Liver (tissue), 9 donors: ENCODE results near the gene TPPP. TPM values are rescaled to one million over a fixed set of nuclear protein-coding genes. Genes with fewer than 3 reads are reported as not detected.

Experiments
- DNase-seq: peaks from one replicate; pipeline ENCODE4 v3.0.0-alpha.2; 2017; ENCODE audit warnings: low spot score
- H3K27ac ChIP-seq, 2 donors: one replicate each; pipeline ENCODE4 v1.7.0; 2013; ENCODE audit warnings: inconsistent platforms in 2 of 2, low read length in 2 of 2, control low read depth in 1 of 2, low read depth in 1 of 2, mild to moderate bottlenecking in 1 of 2
- H3K27me3 ChIP-seq, 4 donors: one replicate each; pipeline versions ENCODE4 v1.6.1 to v1.7.0; 2013; ENCODE audit warnings: low read length in 3 of 4, inconsistent platforms in 1 of 4, mild to moderate bottlenecking in 1 of 4, moderate library complexity in 1 of 4; ENCODE audit not compliant: control insufficient read depth in 4 of 4, insufficient read depth in 4 of 4
- H3K36me3 ChIP-seq, 4 donors: one replicate each; pipeline versions ENCODE4 v1.6.1 to v1.7.0; 2013; ENCODE audit warnings: low read length in 3 of 4, mild to moderate bottlenecking in 3 of 4, low read depth in 1 of 4, moderate library complexity in 1 of 4; ENCODE audit not compliant: control insufficient read depth in 4 of 4, insufficient read depth in 3 of 4
- H3K4me1 ChIP-seq, 4 donors: one replicate each; pipeline versions ENCODE4 v1.6.1 to v1.7.0; 2013; ENCODE audit warnings: low read length in 3 of 4, mild to moderate bottlenecking in 3 of 4, moderate library complexity in 1 of 4; ENCODE audit not compliant: control insufficient read depth in 4 of 4, insufficient read depth in 4 of 4
- H3K4me3 ChIP-seq, 3 donors: one replicate each; pipeline versions ENCODE4 v1.6.1 to v1.7.0; 2013; ENCODE audit warnings: low read length in 3 of 3, control low read depth in 1 of 3, low read depth in 1 of 3, mild to moderate bottlenecking in 1 of 3
- H3K9ac ChIP-seq, 2 donors: one replicate each; pipeline ENCODE4 v1.7.0; 2013; ENCODE audit warnings: low read length in 2 of 2, mild to moderate bottlenecking in 2 of 2, moderate library complexity in 2 of 2, control low read depth in 1 of 2, low read depth in 1 of 2
- H3K9me3 ChIP-seq, 4 donors: one replicate each; pipeline versions ENCODE4 v1.6.1 to v1.7.0; 2013; ENCODE audit warnings: low read length in 3 of 4; ENCODE audit not compliant: control insufficient read depth in 4 of 4
- EGR1 ChIP-seq, 2 donors: IDR thresholded peaks; 2 replicates each; pipeline ENCODE4 v1.6.1; 2016 to 2018; ENCODE audit warnings: antibody characterized with exemption in 2 of 2, low read depth in 2 of 2
- FOXA1 ChIP-seq: IDR thresholded peaks from 2 replicates; pipeline ENCODE4 v1.6.1; 2016; ENCODE audit warnings: antibody characterized with exemption
- FOXA2 ChIP-seq: IDR thresholded peaks from 2 replicates; pipeline ENCODE4 v1.6.1; 2016; ENCODE audit warnings: antibody characterized with exemption
- GABPA ChIP-seq, 2 donors: IDR thresholded peaks in 1 of 2; conservative IDR thresholded peaks in 1 of 2; 2 replicates each; pipeline ENCODE4 v1.6.1; 2016; ENCODE audit warnings: antibody characterized with exemption in 2 of 2, mild to moderate bottlenecking in 1 of 2, moderate library complexity in 1 of 2
- HNF4G ChIP-seq: IDR thresholded peaks from 2 replicates; pipeline ENCODE4 v1.6.1; 2016; ENCODE audit warnings: antibody characterized with exemption
- JUND ChIP-seq, 2 donors: IDR thresholded peaks; 2 replicates each; pipeline ENCODE4 v1.6.1; 2016; ENCODE audit warnings: antibody characterized with exemption in 2 of 2
- NR2F2 ChIP-seq: IDR thresholded peaks from 2 replicates; pipeline ENCODE4 v1.6.1; 2016; ENCODE audit warnings: antibody characterized with exemption
- RAD21 ChIP-seq, 2 donors: IDR thresholded peaks; 2 replicates each; pipeline ENCODE4 v1.6.1; 2016; ENCODE audit warnings: antibody characterized with exemption in 2 of 2, mild to moderate bottlenecking in 2 of 2
- RXRA ChIP-seq, 2 donors: IDR thresholded peaks; 2 replicates each; pipeline ENCODE4 v1.6.1; 2017 to 2018; ENCODE audit warnings: antibody characterized with exemption in 2 of 2, mild to moderate bottlenecking in 1 of 2
- SP1 ChIP-seq: IDR thresholded peaks from 2 replicates; pipeline ENCODE4 v1.6.1; 2018; ENCODE audit warnings: antibody characterized with exemption, mild to moderate bottlenecking
- TAF1 ChIP-seq: conservative IDR thresholded peaks from 2 replicates; pipeline ENCODE4 v1.6.1; 2016; ENCODE audit warnings: antibody characterized with exemption, mild to moderate bottlenecking
- YY1 ChIP-seq: IDR thresholded peaks from 2 replicates; pipeline ENCODE4 v1.6.1; 2016; ENCODE audit warnings: antibody characterized with exemption, mild to moderate bottlenecking
- WGBS: extraction: QIAGEN DNeasy Blood & Tissue Kit; methylation state at CpG from one replicate; pipeline ENCODE4 v1.1.7; 2013; 5-methylcytosine and 5-hydroxymethylcytosine counted together
- polyA plus RNA-seq, 2 donors: library from polyadenylated mRNA; stranded (reverse) in 1 of 2; unstranded in 1 of 2; fragments of 200-250 nt in 1 of 2; fragments of >200 nt in 1 of 2; fragmentation: Nextera tagmentation in 1 of 2; extraction: Ambion mirVana in 1 of 2; gene quantifications; one replicate each; pipeline versions ENCODE4 v1.2.1 to v1.2.3, GENCODE V29; 2013 to 2015
- total RNA-seq, 2 donors: library from RNA; depleted of rRNA; stranded (reverse); fragments of >200 nt; gene quantifications; one replicate each; pipeline ENCODE4 v1.2.3, GENCODE V29; 2014
- TF ChIP-seq, protein P1 (sequence below): fragments of 150-350 bp; IDR thresholded peaks from 2 replicates; pipeline ENCODE4 v1.5.1; 2017; ENCODE audit warnings: improper control_type of control experiment, low read depth, low read length; ENCODE audit not compliant: missing input control
- TF ChIP-seq, protein P2 (sequence below): IDR thresholded peaks from 2 replicates; pipeline ENCODE4 v1.6.1; 2016; ENCODE audit warnings: antibody characterized with exemption
- TF ChIP-seq, protein P3 (sequence below): IDR thresholded peaks from 2 replicates; pipeline ENCODE4 v1.6.1; 2016; ENCODE audit warnings: antibody characterized with exemption
- TF ChIP-seq, protein P4 (sequence below): IDR thresholded peaks from 2 replicates; pipeline ENCODE4 v1.6.1; 2016; ENCODE audit warnings: antibody characterized with exemption, mild to moderate bottlenecking
- TF ChIP-seq, protein P5 (sequence below): IDR thresholded peaks from 2 replicates; pipeline ENCODE4 v1.6.1; 2016; ENCODE audit warnings: antibody characterized with exemption
- donor health status: healthy.
- donor health status: healthy.
- donor health status: healthy.
- donor health status: healthy.
- donor health status: healthy.

Gene TPPP
- total and polyA plus RNA-seq, 4 donors, result 0.61 to 2.1 (median 0.80) TPM

DNA sequence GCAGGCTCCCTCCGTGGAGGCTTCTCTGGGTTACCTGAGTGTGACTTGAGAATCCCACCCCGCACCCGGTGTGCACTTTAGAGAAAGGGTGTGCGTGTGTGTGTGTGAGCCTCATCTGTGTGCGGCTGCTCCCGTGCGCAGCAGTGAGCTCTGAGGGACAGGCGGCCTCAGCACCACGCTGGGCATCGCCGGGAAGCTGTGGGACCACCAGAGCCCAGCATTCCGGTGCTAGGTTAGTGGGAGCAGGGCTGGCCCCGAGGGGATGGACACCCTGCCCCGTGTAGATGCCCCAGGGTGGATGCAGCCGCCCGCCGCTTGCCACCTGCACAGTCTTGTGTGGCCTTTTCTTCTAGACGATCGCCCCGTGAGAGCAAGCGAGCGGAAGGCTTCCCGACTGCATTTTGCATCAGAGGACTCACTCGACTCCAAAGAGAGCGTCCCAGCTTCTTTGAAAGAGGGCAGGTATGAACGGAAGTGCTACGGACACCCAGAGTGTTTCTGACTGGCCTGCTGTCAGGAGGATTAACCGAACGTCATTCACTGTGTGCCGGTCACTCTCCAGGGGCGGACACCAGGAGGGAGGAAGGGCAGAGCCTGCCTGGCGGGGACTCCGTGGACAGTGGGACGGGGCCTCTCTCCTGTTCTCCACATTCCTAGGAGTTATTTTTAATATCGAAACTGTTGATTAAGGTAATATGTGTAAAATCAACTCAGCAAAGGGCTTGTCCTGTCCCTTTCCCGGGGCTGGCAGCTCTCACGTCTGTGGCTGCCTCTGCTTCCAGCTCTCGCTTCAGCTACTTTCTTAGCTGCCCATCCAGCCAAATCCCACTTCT lies 68.8 kb downstream of the TPPP start:
- no peaks in the 10 kb centered on the region for H3K4me1 ChIP-seq
- H3K9ac ChIP-seq, result no peak overlapping the region
- TF ChIP-seq, protein P1, sequence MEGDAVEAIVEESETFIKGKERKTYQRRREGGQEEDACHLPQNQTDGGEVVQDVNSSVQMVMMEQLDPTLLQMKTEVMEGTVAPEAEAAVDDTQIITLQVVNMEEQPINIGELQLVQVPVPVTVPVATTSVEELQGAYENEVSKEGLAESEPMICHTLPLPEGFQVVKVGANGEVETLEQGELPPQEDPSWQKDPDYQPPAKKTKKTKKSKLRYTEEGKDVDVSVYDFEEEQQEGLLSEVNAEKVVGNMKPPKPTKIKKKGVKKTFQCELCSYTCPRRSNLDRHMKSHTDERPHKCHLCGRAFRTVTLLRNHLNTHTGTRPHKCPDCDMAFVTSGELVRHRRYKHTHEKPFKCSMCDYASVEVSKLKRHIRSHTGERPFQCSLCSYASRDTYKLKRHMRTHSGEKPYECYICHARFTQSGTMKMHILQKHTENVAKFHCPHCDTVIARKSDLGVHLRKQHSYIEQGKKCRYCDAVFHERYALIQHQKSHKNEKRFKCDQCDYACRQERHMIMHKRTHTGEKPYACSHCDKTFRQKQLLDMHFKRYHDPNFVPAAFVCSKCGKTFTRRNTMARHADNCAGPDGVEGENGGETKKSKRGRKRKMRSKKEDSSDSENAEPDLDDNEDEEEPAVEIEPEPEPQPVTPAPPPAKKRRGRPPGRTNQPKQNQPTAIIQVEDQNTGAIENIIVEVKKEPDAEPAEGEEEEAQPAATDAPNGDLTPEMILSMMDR, result no peak
- TF ChIP-seq TAF1, result no peak
- no peak for TF ChIP-seq NR2F2
- no peak for TF ChIP-seq GABPA (IDR thresholded peaks at IDR 0.05 in 1 of 2, conservative IDR thresholded peaks at IDR 0.05 in 1 of 2)
- TF ChIP-seq, protein P2, sequence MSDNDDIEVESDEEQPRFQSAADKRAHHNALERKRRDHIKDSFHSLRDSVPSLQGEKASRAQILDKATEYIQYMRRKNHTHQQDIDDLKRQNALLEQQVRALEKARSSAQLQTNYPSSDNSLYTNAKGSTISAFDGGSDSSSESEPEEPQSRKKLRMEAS, result no peak
- no peak for TF ChIP-seq FOXA1
- TF ChIP-seq RAD21 (IDR thresholded peaks at IDR 0.05), result no peak
- no peak for TF ChIP-seq JUND (IDR thresholded peaks at IDR 0.05)
- TF ChIP-seq FOXA2, result no peak
- no peak for TF ChIP-seq HNF4G
- TF ChIP-seq, protein P3, sequence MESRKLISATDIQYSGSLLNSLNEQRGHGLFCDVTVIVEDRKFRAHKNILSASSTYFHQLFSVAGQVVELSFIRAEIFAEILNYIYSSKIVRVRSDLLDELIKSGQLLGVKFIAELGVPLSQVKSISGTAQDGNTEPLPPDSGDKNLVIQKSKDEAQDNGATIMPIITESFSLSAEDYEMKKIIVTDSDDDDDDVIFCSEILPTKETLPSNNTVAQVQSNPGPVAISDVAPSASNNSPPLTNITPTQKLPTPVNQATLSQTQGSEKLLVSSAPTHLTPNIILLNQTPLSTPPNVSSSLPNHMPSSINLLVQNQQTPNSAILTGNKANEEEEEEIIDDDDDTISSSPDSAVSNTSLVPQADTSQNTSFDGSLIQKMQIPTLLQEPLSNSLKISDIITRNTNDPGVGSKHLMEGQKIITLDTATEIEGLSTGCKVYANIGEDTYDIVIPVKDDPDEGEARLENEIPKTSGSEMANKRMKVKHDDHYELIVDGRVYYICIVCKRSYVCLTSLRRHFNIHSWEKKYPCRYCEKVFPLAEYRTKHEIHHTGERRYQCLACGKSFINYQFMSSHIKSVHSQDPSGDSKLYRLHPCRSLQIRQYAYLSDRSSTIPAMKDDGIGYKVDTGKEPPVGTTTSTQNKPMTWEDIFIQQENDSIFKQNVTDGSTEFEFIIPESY, result no peak
- TF ChIP-seq, protein P4, sequence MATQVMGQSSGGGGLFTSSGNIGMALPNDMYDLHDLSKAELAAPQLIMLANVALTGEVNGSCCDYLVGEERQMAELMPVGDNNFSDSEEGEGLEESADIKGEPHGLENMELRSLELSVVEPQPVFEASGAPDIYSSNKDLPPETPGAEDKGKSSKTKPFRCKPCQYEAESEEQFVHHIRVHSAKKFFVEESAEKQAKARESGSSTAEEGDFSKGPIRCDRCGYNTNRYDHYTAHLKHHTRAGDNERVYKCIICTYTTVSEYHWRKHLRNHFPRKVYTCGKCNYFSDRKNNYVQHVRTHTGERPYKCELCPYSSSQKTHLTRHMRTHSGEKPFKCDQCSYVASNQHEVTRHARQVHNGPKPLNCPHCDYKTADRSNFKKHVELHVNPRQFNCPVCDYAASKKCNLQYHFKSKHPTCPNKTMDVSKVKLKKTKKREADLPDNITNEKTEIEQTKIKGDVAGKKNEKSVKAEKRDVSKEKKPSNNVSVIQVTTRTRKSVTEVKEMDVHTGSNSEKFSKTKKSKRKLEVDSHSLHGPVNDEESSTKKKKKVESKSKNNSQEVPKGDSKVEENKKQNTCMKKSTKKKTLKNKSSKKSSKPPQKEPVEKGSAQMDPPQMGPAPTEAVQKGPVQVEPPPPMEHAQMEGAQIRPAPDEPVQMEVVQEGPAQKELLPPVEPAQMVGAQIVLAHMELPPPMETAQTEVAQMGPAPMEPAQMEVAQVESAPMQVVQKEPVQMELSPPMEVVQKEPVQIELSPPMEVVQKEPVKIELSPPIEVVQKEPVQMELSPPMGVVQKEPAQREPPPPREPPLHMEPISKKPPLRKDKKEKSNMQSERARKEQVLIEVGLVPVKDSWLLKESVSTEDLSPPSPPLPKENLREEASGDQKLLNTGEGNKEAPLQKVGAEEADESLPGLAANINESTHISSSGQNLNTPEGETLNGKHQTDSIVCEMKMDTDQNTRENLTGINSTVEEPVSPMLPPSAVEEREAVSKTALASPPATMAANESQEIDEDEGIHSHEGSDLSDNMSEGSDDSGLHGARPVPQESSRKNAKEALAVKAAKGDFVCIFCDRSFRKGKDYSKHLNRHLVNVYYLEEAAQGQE, result no peak
- no peak for TF ChIP-seq YY1
- TF ChIP-seq SP1, result no peak
- TF ChIP-seq EGR1 (IDR thresholded peaks at IDR 0.05; ENCODE audit: low read depth in 2 of 2), result no peak
- DNase-seq, result no peak
- H3K9me3 ChIP-seq, result no peaks in the 10 kb centered on the region
- H3K4me3 ChIP-seq, result no peak overlapping the region
- 97% methylated on average over 38 of the region's 38 CpGs for WGBS
- H3K27ac ChIP-seq, result no peak overlapping the region
- H3K27me3 ChIP-seq, result no peaks in the 10 kb centered on the region
- H3K36me3 ChIP-seq, result peaks cover 10 to 50% (median 14%) of the 10 kb centered on the region in 4 donors

DNA sequence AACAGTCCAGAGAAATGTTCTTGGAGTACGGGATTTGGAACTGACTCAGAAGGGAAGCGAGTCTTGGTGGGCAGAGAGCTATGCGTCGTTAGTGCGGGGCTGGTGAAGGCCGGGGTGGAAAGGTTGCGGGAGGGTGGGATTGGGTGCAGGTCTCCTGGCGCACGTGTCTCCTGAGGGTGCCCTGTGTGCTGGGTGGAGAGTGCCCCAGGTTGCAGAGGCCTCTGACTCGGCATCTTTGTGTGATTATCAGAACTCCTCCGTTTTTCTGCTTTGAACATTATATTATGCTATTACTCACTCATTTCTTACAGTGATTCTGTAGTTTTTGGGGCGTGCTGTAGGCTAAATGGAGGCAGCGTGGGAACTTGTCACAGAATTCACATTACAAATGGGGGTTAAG lies 69.6 kb downstream of the TPPP start:
- no peak overlapping the region for H3K4me3 ChIP-seq
- no peak overlapping the region for H3K9ac ChIP-seq
- H3K27me3 ChIP-seq, result no peaks in the 10 kb centered on the region
- H3K9me3 ChIP-seq, result no peaks in the 10 kb centered on the region
- peaks cover 12 to 55% (median 16%) of the 10 kb centered on the region in 4 donors for H3K36me3 ChIP-seq
- WGBS, result 94% methylated on average over 13 of the region's 13 CpGs
- no peaks in the 10 kb centered on the region for H3K4me1 ChIP-seq
- DNase-seq, result no peak
- H3K27ac ChIP-seq, result no peak overlapping the region
- TF ChIP-seq, protein P5, sequence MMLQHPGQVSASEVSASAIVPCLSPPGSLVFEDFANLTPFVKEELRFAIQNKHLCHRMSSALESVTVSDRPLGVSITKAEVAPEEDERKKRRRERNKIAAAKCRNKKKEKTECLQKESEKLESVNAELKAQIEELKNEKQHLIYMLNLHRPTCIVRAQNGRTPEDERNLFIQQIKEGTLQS, result no peak
- TF ChIP-seq EGR1 (IDR thresholded peaks at IDR 0.05; ENCODE audit: low read depth in 2 of 2) (no peak), RAD21 (IDR thresholded peaks at IDR 0.05) (no peak), RXRA (IDR thresholded peaks at IDR 0.05) (no peak)
- TF ChIP-seq, protein P3, result no peak
- TF ChIP-seq, protein P2, result no peak
- TF ChIP-seq, protein P4, result no peak
